GM18520 (cell line): Measurements from ENCODE around the gene GADL1.

Experiments
- ATAC-seq: cut with Tn5 transposase; IDR thresholded peaks from one replicate; pipeline ENCODE4 v1.9.1; 2021; ENCODE audit not compliant: unreplicated experiment

Gene GADL1

GRCh38 chr3:30729936-30730335 is 164.5 kb downstream of the GADL1 start:
- no peak for ATAC-seq

- no peak for ATAC-seq
Observed at GRCh38 chr3:30729512-30729911, 164.9 kb downstream of the GADL1 start.

GRCh38 chr3:30728143-30728542 is 166.3 kb downstream of the GADL1 start:
- no peak for ATAC-seq

- no peak for ATAC-seq
Observed at GRCh38 chr3:30724863-30725262, 169.6 kb downstream of the GADL1 start.

- ATAC-seq, result no peak
Observed at GRCh38 chr3:30723211-30723610, 171.2 kb downstream of the GADL1 start.

GRCh38 chr3:30721314-30721634 is 173.2 kb downstream of the GADL1 start:
- no peak for ATAC-seq

- no peak for ATAC-seq
Observed at GRCh38 chr3:30720586-30721313, 173.7 kb downstream of the GADL1 start.

- ATAC-seq, result no peak
Observed at GRCh38 chr3:30719536-30719935, 174.9 kb downstream of the GADL1 start.

GRCh38 chr3:30713885-30714503 is 180.5 kb downstream of the GADL1 start:
- ATAC-seq, result no peak

- no peak for ATAC-seq
Observed at GRCh38 chr3:30712991-30713390, 181.5 kb downstream of the GADL1 start.

- ATAC-seq, result no peak
Observed at GRCh38 chr3:30711867-30712266, 182.6 kb downstream of the GADL1 start.

- no peak for ATAC-seq
Observed at GRCh38 chr3:30711151-30711550, 183.3 kb downstream of the GADL1 start.

GRCh38 chr3:30710017-30710416 is 184.4 kb downstream of the GADL1 start:
- ATAC-seq, result no peak

- ATAC-seq, result no peak
Observed at GRCh38 chr3:30708472-30708871, 186.0 kb downstream of the GADL1 start.

GRCh38 chr3:30707825-30708224 is 186.6 kb downstream of the GADL1 start:
- no peak for ATAC-seq

- no peak for ATAC-seq
Observed at GRCh38 chr3:30704931-30705890, 189.2 kb downstream of the GADL1 start.

- ATAC-seq, result no peak
Observed at GRCh38 chr3:30702828-30703397, 191.5 kb downstream of the GADL1 start.

GRCh38 chr3:30702038-30702827 is 192.2 kb downstream of the GADL1 start:
- ATAC-seq, result no peak

GRCh38 chr3:30700702-30701321 is 193.6 kb downstream of the GADL1 start:
- no peak for ATAC-seq

- no peak for ATAC-seq
Observed at GRCh38 chr3:30699927-30700326, 194.5 kb downstream of the GADL1 start.
